Fibroblast of lung (primary cell): Measurements from ENCODE around the gene ZNF630. TPM values are rescaled to one million over a fixed set of nuclear protein-coding genes. Genes with fewer than 3 reads are reported as not detected.
"Not testable (repeated sequence)": the region's sequence is repeated elsewhere in the genome, so short reads cannot be mapped to it uniquely, and the experiment has no call there.

Experiments
- DNase-seq, 2 donors: peaks; one replicate each; pipeline versions ENCODE4 v3.0.0 to v3.0.0-alpha.2; 2010; ENCODE audit warnings: low read depth in 2 of 2
- H2AFZ ChIP-seq: 2 replicates; pipeline ENCODE4 v1.5.1; 2012; ENCODE audit warnings: low read length, control low read depth, inconsistent platforms
- H3K27ac ChIP-seq: 2 replicates; pipeline ENCODE4 v1.5.1; 2011; ENCODE audit warnings: low read length, control low read depth; ENCODE audit not compliant: insufficient read depth
- H3K27me3 ChIP-seq: 2 replicates; pipeline ENCODE4 v1.5.1; 2011; ENCODE audit warnings: mild to moderate bottlenecking, low read length; ENCODE audit not compliant: control insufficient read depth, insufficient read depth
- H3K36me3 ChIP-seq: 2 replicates; pipeline ENCODE4 v1.5.1; 2011; ENCODE audit warnings: low read length; ENCODE audit not compliant: control insufficient read depth, insufficient read depth
- H3K4me1 ChIP-seq: 2 replicates; pipeline ENCODE4 v1.5.1; 2011; ENCODE audit warnings: low read length; ENCODE audit not compliant: control insufficient read depth, insufficient read depth; ENCODE audit errors: extremely low read depth
- H3K4me2 ChIP-seq: 2 replicates; pipeline ENCODE4 v1.5.1; 2011; ENCODE audit warnings: low read length, control low read depth; ENCODE audit not compliant: insufficient read depth; ENCODE audit errors: extremely low read depth
- H3K4me3 ChIP-seq, 4 experiments: fragments of 200-600 bp in 1 of 4; sonication (generic) in 1 of 4; replicated peaks in 1 of 4; 2 replicates each; pipeline ENCODE4 v1.5.1; 2011 to 2016; ENCODE audit warnings: low read length in 4 of 4, low read depth in 3 of 4, mild to moderate bottlenecking in 3 of 4, control low read depth in 2 of 4, inconsistent platforms in 1 of 4, mixed read lengths in 1 of 4; ENCODE audit not compliant: insufficient read depth in 1 of 4; ENCODE audit errors: control extremely low read depth in 1 of 4
- H3K79me2 ChIP-seq: 2 replicates; pipeline ENCODE4 v1.5.1; 2012; ENCODE audit warnings: mild to moderate bottlenecking, low read length, inconsistent platforms; ENCODE audit not compliant: control insufficient read depth, insufficient read depth
- H3K9ac ChIP-seq: 2 replicates; pipeline ENCODE4 v1.5.1; 2011; ENCODE audit warnings: mild to moderate bottlenecking, low read length, control low read depth; ENCODE audit not compliant: insufficient read depth
- H3K9me3 ChIP-seq: 2 replicates; pipeline ENCODE4 v1.5.1; 2012; ENCODE audit warnings: low read depth, low read length; ENCODE audit not compliant: control insufficient read depth, insufficient read depth
- H4K20me1 ChIP-seq: 2 replicates; pipeline ENCODE4 v1.5.1; 2011; ENCODE audit warnings: low read length; ENCODE audit not compliant: control insufficient read depth, insufficient read depth; ENCODE audit errors: extremely low read depth
- CTCF ChIP-seq, 2 donors: IDR thresholded peaks in 1 of 2; conservative IDR thresholded peaks in 1 of 2; 1 replicate in 1 of 2; 2 replicates in 1 of 2; pipeline ENCODE4 v1.5.1; 2011 to 2012; ENCODE audit warnings: low read length in 2 of 2, control low read depth in 1 of 2, inconsistent platforms in 1 of 2, low read depth in 1 of 2, mild to moderate bottlenecking in 1 of 2
- EZH2 ChIP-seq: IDR thresholded peaks from 2 replicates; pipeline ENCODE4 v1.5.1; 2012; ENCODE audit warnings: low read length, control low read depth, mild to moderate bottlenecking; ENCODE audit errors: missing control alignments
- polyA plus RNA-seq, 2 donors: library from polyadenylated mRNA; depleted of rRNA in 1 of 2; stranded (reverse) in 1 of 2; unstranded in 1 of 2; fragments of >200 nt; gene quantifications; 2 replicates each; pipeline ENCODE4 v1.2.1, GENCODE V29; 2011 to 2012; ENCODE audit warnings: missing spikeins in 1 of 2
- total RNA-seq: library from RNA; depleted of rRNA; stranded (reverse); fragments of >200 nt; gene quantifications from 2 replicates; pipeline ENCODE4 v1.2.1, GENCODE V29; 2014

The ZNF630 gene
- total and polyA plus RNA-seq, 2 donors (not counting 1 experiment from before 2014, with no cell fraction given): 0.59 to 4.3 TPM

- Histone ChIP-seq H4K20me1 (no peaks in the 10 kb centered on the region), H3K36me3 (no peaks in the 10 kb centered on the region), H3K4me1 (no peaks in the 10 kb centered on the region), H3K4me3 (no peak overlapping the region), H3K79me2 (no peaks in the 10 kb centered on the region), H3K27me3 (no peaks in the 10 kb centered on the region), H3K4me2 (no peak overlapping the region), H3K27ac (no peak overlapping the region), H3K9ac (no peak overlapping the region), H2AFZ (no peak overlapping the region), H3K9me3 (no peaks in the 10 kb centered on the region)
- TF ChIP-seq CTCF (conservative IDR thresholded peaks at IDR 0.05 in 1 of 2, IDR thresholded peaks at IDR 0.05 in 1 of 2; ENCODE audit: low read depth in 1 of 2, low read length in 2 of 2): no peak
- no peak for TF ChIP-seq EZH2
- no peak for DNase-seq
These were observed 30.0 kb upstream of the ZNF630 start for GRCh38 chrX:48101443-48101842.

GRCh38 chrX:48092558-48092957 lies 21.1 kb upstream of the ZNF630 start:
- not testable (repeated sequence) for H3K4me2 ChIP-seq, H3K79me2 ChIP-seq, H3K4me1 ChIP-seq, H4K20me1 ChIP-seq, H2AFZ ChIP-seq, H3K4me3 ChIP-seq, H3K9ac ChIP-seq, H3K9me3 ChIP-seq, H3K27me3 ChIP-seq, H3K36me3 ChIP-seq, DNase-seq, H3K27ac ChIP-seq

- Histone ChIP-seq H3K27ac (no peak overlapping the region), H3K36me3 (no peaks in the 10 kb centered on the region), H3K9me3 (no peaks in the 10 kb centered on the region), H3K4me1 (no peaks in the 10 kb centered on the region), H3K4me2 (no peak overlapping the region), H2AFZ (no peak overlapping the region), H3K4me3 (no peak overlapping the region), H3K27me3 (no peaks in the 10 kb centered on the region), H3K9ac (no peak overlapping the region), H4K20me1 (no peaks in the 10 kb centered on the region), H3K79me2 (no peaks in the 10 kb centered on the region)
- DNase-seq: no peak
- no peak for TF ChIP-seq CTCF (conservative IDR thresholded peaks at IDR 0.05 in 1 of 2, IDR thresholded peaks at IDR 0.05 in 1 of 2; ENCODE audit: low read depth in 1 of 2, low read length in 2 of 2)
- no peak for TF ChIP-seq EZH2
These were observed 18.7 kb upstream of the ZNF630 start for GRCh38 chrX:48090123-48090522.
